Limb (tissue), 2 donors: ENCODE results near the gene ANGPTL2.

Experiments used
- DNase-seq, 2 donors: peaks; one replicate each; pipeline ENCODE4 v3.0.0-alpha.2; 2016; ENCODE audit errors: extremely low spot score in 2 of 2

Gene ANGPTL2

DNA sequence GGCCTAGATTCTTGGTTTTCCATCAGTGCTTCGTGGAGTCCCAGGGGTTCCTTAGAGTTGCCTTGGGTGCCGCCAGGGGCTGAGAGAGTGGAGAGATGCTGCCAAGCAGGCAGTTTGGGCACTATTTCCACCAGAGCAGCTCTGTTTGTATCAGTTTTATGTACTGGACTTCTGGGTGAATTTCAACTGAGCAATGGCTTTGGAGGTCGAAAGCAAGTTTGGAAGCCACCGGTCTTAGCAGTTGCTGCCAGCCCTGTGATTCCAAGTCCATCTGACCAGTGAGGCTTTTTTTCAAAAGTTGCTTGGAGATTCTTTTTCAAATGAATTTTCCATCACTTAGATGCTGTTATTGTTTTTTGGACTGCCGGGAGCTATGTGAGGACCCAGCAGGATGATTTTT is 68.5 kb downstream of the ANGPTL2 start:
- DNase-seq = no peak

GRCh38 chr9:127053057-127053821 is 69.2 kb downstream of the ANGPTL2 start:
- DNase-seq = peak; percentile 63 to 64

GRCh38 chr9:127051881-127052595 is 70.4 kb downstream of the ANGPTL2 start:
- no peak for DNase-seq

DNA sequence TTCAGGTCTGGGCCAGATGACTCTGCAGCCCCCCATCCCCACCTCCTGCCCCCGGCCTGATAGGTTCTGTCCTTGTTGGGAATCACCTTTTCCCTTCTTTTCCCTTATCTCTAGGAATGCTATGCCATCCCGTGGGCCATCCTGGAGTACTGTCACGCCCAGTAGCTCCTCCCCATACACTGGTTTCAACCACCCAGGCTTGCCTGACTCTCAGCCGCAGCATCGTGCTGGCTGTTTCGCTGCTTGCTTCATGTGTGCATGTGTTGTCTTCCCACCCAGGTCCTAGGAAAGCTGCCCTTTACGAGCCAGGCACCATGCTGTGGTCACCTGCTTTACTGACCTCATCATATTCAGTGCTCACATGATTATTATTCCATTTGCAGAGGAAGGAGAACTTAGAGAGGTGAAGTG is 71.8 kb downstream of the ANGPTL2 start:
- DNase-seq = no peak

- no peak for DNase-seq
Observed at GRCh38 chr9:127050152-127050551, 72.3 kb downstream of the ANGPTL2 start.

GRCh38 chr9:127049581-127049980 is 72.9 kb downstream of the ANGPTL2 start:
- DNase-seq = no peak

GRCh38 chr9:127049044-127049443 is 73.4 kb downstream of the ANGPTL2 start:
- DNase-seq = no peak

GRCh38 chr9:127047971-127048370 is 74.5 kb downstream of the ANGPTL2 start:
- no peak for DNase-seq

- DNase-seq = no peak
Observed at GRCh38 chr9:127045148-127045547, 77.3 kb downstream of the ANGPTL2 start.

DNA sequence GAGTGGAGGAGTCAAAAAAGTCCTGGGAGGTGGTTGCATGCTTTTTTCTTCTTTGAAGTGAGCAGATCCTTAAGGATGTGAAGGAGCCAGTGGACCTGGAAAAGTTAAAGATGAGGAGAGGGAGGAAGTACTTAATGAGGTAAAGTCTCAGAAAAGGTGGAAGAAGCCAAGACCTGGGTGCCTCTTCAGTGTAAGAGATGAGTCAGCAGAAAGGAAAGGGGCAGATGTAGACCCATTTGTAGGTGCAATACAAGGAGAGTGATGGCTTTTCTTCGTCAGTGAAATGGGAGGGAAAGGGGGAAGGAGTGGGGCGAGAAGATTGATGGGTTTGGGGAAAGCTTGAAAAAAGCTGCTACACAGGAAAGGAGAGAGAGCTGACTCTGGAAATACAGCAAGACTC is 82.9 kb downstream of the ANGPTL2 start:
- no peak for DNase-seq

DNA sequence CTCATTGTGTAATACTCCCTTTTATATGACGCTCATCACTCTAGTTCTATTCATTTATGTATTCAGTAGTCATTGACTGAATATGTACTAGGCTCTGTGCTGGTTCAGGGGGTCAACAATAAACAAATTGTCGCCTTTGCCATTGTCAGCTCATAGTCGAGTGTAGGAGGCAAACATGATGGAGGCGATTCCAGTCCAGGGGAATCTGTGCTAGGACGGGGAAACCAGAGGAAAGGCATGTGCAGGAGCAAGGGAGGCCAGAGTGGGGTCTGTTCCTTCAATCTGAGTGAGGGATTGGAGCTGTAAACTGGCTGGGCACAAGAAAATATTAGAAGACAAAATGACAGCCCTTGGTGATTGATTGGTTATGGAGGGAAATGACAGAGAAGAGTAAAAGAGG is 83.9 kb downstream of the ANGPTL2 start:
- DNase-seq = no peak
